Ishikawa (cell line): ENCODE measurements around the gene NOS1AP.

Experiments
- CEBPB ChIP-seq: IDR thresholded peaks from 2 replicates; pipeline ENCODE4 v1.6.1; 2012
- CREB1 ChIP-seq: IDR thresholded peaks from 2 replicates; pipeline ENCODE4 v1.6.1; 2012; ENCODE audit warnings: low read depth
- EGR1 ChIP-seq: IDR thresholded peaks from 2 replicates; pipeline ENCODE4 v1.6.1; 2012
- EP300 ChIP-seq: IDR thresholded peaks from 2 replicates; pipeline ENCODE4 v1.6.1; 2012; ENCODE audit warnings: borderline replicate concordance
- FOXM1 ChIP-seq: IDR thresholded peaks from 2 replicates; pipeline ENCODE4 v1.6.1; 2012; ENCODE audit warnings: low read depth, borderline replicate concordance
- NFIC ChIP-seq: IDR thresholded peaks from 2 replicates; pipeline ENCODE4 v1.6.1; 2012
- RAD21 ChIP-seq: IDR thresholded peaks from 2 replicates; pipeline ENCODE4 v1.6.1; 2012; ENCODE audit warnings: low read depth
- TAF1 ChIP-seq: IDR thresholded peaks from 2 replicates; pipeline ENCODE4 v1.6.1; 2012; ENCODE audit warnings: low read depth, mild to moderate bottlenecking
- TCF12 ChIP-seq: IDR thresholded peaks from 2 replicates; pipeline ENCODE4 v1.6.1; 2012; ENCODE audit warnings: low read depth
- TEAD4 ChIP-seq: IDR thresholded peaks from 2 replicates; pipeline ENCODE4 v1.6.1; 2012
- YY1 ChIP-seq: IDR thresholded peaks from 2 replicates; pipeline ENCODE4 v1.6.1; 2012; ENCODE audit warnings: low read depth
- ZBTB7A ChIP-seq: IDR thresholded peaks from 2 replicates; pipeline ENCODE4 v1.6.1; 2012; ENCODE audit warnings: low read depth
- TF ChIP-seq, protein P1 (sequence below): IDR thresholded peaks from 2 replicates; pipeline ENCODE4 v1.6.1; 2012; ENCODE audit warnings: low read depth, mild to moderate bottlenecking
- TF ChIP-seq, protein P2 (sequence below): IDR thresholded peaks from 2 replicates; pipeline ENCODE4 v1.6.1; 2012
- TF ChIP-seq, protein P3 (sequence below): IDR thresholded peaks from 2 replicates; pipeline ENCODE4 v1.6.1; 2012

NOS1AP gene

DNA sequence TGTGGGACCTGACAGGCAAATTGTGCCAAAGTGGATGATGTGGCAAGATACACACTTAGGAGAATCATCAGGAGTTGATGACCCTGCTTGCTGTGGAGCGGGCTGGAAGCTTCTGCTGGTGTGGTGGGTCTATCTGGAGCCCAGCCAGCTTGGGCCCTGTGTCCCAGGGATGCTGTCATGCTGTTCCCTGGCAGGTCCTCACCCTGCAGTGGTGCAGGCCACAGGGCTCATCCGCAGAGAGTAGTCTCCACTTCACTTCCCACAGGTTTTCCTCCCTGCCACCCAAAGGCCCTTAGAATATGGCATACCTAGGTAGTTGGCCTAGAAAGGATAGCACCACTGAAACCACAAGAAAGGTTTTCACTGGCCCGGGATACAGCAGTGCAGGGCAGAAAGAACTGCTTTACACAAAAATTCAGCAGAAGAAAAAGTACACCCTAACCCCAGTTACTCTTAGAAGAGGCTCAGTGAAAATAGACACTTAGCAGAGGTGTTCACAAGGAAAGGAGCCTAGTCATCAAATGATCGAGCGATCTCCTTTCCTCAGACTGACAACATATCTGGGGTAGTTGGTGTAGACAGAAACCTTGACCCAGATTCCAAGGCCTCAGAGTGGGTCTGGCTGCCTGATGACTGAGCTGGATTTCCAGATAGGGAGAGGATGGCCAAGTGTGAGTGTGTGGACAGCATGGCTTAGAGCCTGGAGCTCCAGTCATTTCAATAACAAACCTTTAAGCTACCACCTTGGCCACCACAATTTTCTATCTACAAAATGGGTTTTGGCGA lies 310.8 kb downstream of the NOS1AP start:
- TF ChIP-seq, protein P1, sequence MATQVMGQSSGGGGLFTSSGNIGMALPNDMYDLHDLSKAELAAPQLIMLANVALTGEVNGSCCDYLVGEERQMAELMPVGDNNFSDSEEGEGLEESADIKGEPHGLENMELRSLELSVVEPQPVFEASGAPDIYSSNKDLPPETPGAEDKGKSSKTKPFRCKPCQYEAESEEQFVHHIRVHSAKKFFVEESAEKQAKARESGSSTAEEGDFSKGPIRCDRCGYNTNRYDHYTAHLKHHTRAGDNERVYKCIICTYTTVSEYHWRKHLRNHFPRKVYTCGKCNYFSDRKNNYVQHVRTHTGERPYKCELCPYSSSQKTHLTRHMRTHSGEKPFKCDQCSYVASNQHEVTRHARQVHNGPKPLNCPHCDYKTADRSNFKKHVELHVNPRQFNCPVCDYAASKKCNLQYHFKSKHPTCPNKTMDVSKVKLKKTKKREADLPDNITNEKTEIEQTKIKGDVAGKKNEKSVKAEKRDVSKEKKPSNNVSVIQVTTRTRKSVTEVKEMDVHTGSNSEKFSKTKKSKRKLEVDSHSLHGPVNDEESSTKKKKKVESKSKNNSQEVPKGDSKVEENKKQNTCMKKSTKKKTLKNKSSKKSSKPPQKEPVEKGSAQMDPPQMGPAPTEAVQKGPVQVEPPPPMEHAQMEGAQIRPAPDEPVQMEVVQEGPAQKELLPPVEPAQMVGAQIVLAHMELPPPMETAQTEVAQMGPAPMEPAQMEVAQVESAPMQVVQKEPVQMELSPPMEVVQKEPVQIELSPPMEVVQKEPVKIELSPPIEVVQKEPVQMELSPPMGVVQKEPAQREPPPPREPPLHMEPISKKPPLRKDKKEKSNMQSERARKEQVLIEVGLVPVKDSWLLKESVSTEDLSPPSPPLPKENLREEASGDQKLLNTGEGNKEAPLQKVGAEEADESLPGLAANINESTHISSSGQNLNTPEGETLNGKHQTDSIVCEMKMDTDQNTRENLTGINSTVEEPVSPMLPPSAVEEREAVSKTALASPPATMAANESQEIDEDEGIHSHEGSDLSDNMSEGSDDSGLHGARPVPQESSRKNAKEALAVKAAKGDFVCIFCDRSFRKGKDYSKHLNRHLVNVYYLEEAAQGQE = no peak
- TF ChIP-seq TAF1 = no peak
- no peak for TF ChIP-seq TCF12
- TF ChIP-seq CEBPB = no peak
- TF ChIP-seq EP300 = no peak
- no peak for TF ChIP-seq RAD21
- TF ChIP-seq YY1 = no peak
- TF ChIP-seq EGR1 = no peak
- no peak for TF ChIP-seq NFIC
- TF ChIP-seq TEAD4 = no peak
- TF ChIP-seq, protein P2, sequence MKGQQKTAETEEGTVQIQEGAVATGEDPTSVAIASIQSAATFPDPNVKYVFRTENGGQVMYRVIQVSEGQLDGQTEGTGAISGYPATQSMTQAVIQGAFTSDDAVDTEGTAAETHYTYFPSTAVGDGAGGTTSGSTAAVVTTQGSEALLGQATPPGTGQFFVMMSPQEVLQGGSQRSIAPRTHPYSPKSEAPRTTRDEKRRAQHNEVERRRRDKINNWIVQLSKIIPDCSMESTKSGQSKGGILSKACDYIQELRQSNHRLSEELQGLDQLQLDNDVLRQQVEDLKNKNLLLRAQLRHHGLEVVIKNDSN = no peak

DNA sequence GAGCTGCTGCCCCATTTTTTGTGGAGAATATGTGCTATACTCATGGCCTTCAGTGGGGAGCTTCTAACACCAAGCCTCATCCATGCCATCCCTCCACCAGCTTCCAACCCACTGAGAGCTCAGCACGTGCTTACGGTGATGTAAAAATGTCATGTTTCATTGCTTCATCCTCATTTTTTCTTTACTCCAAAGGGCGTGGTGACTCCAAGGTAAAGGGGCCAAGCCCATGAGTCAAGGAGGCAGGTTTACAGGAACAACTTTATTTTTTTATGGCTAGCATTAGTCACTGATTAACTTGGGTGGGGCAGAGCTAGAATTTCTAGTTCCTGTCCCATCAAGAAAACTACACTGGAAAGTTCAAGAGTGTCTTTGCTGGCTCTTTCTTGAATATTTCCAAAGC lies 311.9 kb downstream of the NOS1AP start, which contains the start of gene C1orf226:
TSS of gene C1orf226 (plus strand) at position 346 of the 400 bp plus-strand sequence. CDS start 174 bp downstream, outside the sequence.
- TF ChIP-seq CREB1 (no peak), RAD21 (no peak), EP300 (no peak), FOXM1 (no peak), ZBTB7A (no peak), TCF12 (no peak), CEBPB (no peak), NFIC (no peak), TEAD4 (no peak), EGR1 (no peak), YY1 (no peak), TAF1 (no peak)
- TF ChIP-seq, protein P1 = no peak
- TF ChIP-seq, protein P3, sequence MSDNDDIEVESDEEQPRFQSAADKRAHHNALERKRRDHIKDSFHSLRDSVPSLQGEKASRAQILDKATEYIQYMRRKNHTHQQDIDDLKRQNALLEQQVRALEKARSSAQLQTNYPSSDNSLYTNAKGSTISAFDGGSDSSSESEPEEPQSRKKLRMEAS = no peak
- TF ChIP-seq, protein P2 = no peak

DNA sequence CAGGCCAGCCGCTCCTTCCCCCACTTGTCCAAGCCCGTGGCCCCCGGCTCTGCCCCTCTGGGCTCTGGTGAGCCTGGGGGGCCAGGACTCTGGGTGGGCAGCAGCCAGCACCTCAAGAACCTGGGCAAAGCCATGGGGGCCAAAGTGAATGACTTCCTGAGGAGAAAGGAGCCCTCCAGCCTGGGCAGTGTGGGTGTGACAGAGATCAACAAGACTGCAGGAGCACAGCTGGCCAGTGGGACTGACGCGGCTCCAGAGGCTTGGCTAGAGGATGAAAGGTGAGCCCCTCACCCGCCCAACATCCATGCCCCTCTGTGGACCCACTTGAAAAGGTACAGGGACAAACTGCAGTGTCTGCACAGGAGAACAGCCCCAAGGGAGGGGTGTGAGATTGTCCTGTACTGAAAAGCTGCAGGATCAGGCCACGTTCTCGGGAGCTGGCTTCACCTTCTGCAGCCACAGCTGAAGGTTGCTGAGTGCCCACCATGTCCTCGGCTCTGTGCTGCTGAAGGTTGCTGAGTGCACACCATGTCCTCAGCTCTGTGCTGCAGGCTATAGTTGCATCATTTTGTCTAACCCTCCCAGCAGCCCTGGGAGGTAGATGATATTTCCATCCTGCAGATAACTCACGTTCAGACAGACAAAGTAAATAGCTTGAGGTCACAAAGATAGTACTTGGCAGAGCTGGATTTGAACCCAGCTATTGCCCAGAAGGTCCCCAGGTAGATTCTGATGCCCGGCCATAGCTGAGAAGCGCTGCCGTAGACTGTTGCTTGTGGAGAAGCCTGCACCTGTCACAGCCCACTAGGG lies 312.7 kb downstream of the NOS1AP start:
- TF ChIP-seq, protein P2 = no peak
- no peak for TF ChIP-seq FOXM1
- TF ChIP-seq ZBTB7A = no peak
- TF ChIP-seq CEBPB = no peak
- TF ChIP-seq, protein P3 = no peak
- TF ChIP-seq TEAD4 = no peak
- no peak for TF ChIP-seq EGR1
- TF ChIP-seq, protein P1 = no peak
- no peak for TF ChIP-seq TAF1
- no peak for TF ChIP-seq YY1
- no peak for TF ChIP-seq NFIC
- TF ChIP-seq RAD21 = no peak
- TF ChIP-seq EP300 = no peak
- TF ChIP-seq CREB1 = no peak
- no peak for TF ChIP-seq TCF12
